ENCODE data around the gene EEPD1. TPM values are rescaled to one million over a fixed set of nuclear protein-coding genes. Genes with fewer than 3 reads are reported as not detected.

Gene EEPD1
- total RNA-seq, 1 experiment from 2014 or later = 48.0 TPM

DNA sequence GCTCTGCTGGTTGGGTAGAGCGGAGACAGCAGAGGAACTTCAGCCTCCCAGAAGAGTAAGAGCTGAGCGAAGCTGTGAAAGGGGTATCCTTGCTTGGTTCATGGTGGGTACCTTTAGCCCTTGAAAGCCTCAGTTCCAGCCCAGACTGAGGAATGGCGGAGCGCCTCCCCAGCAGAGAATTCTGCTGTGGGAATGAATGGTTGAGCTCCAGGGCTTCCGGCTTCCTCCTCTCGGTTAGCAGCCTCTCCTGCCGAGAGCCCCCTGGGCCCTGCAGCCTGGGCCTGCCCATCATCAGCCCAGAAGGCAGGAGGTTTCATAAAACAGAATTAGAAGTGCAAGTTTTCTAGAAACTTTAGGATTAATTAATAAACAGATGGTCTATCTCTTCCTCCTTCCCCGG lies 156.7 kb downstream of the EEPD1 start:
- H3K36me3 ChIP-seq (ENCODE audit: control insufficient read depth, insufficient read depth, low read length) = no peaks in the 10 kb centered on the region
- H3K4me1 ChIP-seq (ENCODE audit: control insufficient read depth, insufficient read depth, low read length) = no peaks in the 10 kb centered on the region
- ChIA-PET CTCF (interaction anchor here (1.3 kb wide), 1 partner anchor 9 kb away, joined by 8 read pairs; no protein-coding TSS in a partner anchor), POLR2A (no interaction called here)
- H3K27ac ChIP-seq (ENCODE audit: low read length) = no peak overlapping the region
- DNase-seq (ENCODE audit: low read depth, low spot score) (no peak), ATAC-seq (no peak)
- TF ChIP-seq REST (IDR thresholded peaks at IDR 0.05; ENCODE audit: insufficient read depth in 1 of 2, low read depth in 2 of 2, low read length in 1 of 2) (no peak), SIN3A (IDR thresholded peaks at IDR 0.05; ENCODE audit: borderline replicate concordance, insufficient read depth, low read depth, low read length) (no peak), POLR2AphosphoS5 (IDR thresholded peaks at IDR 0.05; ENCODE audit: low read depth, low read length) (no peak), TCF7L2 (IDR thresholded peaks at IDR 0.05; ENCODE audit: low read depth, low read length) (no peak)
- TF ChIP-seq, protein P1, sequence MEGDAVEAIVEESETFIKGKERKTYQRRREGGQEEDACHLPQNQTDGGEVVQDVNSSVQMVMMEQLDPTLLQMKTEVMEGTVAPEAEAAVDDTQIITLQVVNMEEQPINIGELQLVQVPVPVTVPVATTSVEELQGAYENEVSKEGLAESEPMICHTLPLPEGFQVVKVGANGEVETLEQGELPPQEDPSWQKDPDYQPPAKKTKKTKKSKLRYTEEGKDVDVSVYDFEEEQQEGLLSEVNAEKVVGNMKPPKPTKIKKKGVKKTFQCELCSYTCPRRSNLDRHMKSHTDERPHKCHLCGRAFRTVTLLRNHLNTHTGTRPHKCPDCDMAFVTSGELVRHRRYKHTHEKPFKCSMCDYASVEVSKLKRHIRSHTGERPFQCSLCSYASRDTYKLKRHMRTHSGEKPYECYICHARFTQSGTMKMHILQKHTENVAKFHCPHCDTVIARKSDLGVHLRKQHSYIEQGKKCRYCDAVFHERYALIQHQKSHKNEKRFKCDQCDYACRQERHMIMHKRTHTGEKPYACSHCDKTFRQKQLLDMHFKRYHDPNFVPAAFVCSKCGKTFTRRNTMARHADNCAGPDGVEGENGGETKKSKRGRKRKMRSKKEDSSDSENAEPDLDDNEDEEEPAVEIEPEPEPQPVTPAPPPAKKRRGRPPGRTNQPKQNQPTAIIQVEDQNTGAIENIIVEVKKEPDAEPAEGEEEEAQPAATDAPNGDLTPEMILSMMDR (IDR thresholded peaks at IDR 0.05) = no peak
- intact Hi-C loops (cut with micrococcal nuclease; ENCODE audit: unreplicated experiment) = loop anchor here (5.0 kb wide), 1 partner anchor 392 kb away; no protein-coding TSS in a partner anchor
- H3K4me3 ChIP-seq (ENCODE audit: low read depth in 2 of 2, low read length in 2 of 2) = no peak overlapping the region
- BruUV-seq (replicated peaks) = no TSS peak
- H3K27me3 ChIP-seq (ENCODE audit: control insufficient read depth, insufficient read depth, low read length) = no peaks in the 10 kb centered on the region
- in situ Hi-C loops (cut with HindIII; ENCODE audit: low pct_unique_long_range_greater_than_20kb, low sequenced_read_pairs) = loop anchor here (25.0 kb wide), 1 partner anchor 322 kb away; no protein-coding TSS in a partner anchor
- no peaks in the 10 kb centered on the region for H3K9me3 ChIP-seq (ENCODE audit: control insufficient read depth, insufficient read depth, low read depth, low read length)

DNA sequence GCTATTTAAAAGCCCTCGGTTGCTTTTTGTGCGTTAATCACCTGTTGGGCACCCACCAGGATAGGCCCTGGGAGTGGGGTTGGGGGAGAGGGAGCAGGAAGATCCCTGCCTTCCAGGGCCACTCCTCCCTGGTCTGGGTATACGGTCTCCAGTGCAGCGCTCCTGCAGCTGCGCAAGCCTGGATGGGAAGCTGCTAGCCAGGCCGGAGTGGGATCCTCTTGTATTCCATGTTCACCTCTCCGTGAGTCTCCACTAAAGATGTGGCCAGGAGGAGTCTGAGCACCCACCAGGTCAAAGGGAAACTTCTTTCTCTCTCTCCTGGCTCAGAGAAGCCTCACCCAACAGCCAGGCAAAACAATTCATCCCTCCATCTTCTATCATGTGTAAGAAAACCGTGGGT lies 157.8 kb downstream of the EEPD1 start:
- intact Hi-C loops (cut with micrococcal nuclease; ENCODE audit: unreplicated experiment) (loop anchor here (5.0 kb wide), 1 partner anchor 394 kb away; no protein-coding TSS in a partner anchor), in situ Hi-C loops (cut with HindIII; ENCODE audit: low pct_unique_long_range_greater_than_20kb, low sequenced_read_pairs) (loop anchor here (25.0 kb wide), 1 partner anchor 324 kb away; no protein-coding TSS in a partner anchor)
- Histone ChIP-seq H3K4me3 (ENCODE audit: low read depth in 2 of 2, low read length in 2 of 2) (no peak overlapping the region), H3K4me1 (ENCODE audit: control insufficient read depth, insufficient read depth, low read length) (no peaks in the 10 kb centered on the region), H3K27me3 (ENCODE audit: control insufficient read depth, insufficient read depth, low read length) (no peaks in the 10 kb centered on the region), H3K27ac (ENCODE audit: low read length) (no peak overlapping the region), H3K36me3 (ENCODE audit: control insufficient read depth, insufficient read depth, low read length) (no peaks in the 10 kb centered on the region), H3K9me3 (ENCODE audit: control insufficient read depth, insufficient read depth, low read depth, low read length) (no peaks in the 10 kb centered on the region)
- BruUV-seq (replicated peaks) = no TSS peak
- ChIA-PET POLR2A (no interaction called here), CTCF (no interaction called here)
- TF ChIP-seq TCF7L2 (IDR thresholded peaks at IDR 0.05; ENCODE audit: low read depth, low read length) (no peak), SIN3A (IDR thresholded peaks at IDR 0.05; ENCODE audit: borderline replicate concordance, insufficient read depth, low read depth, low read length) (no peak), REST (IDR thresholded peaks at IDR 0.05; ENCODE audit: insufficient read depth in 1 of 2, low read depth in 2 of 2, low read length in 1 of 2) (no peak), POLR2AphosphoS5 (IDR thresholded peaks at IDR 0.05; ENCODE audit: low read depth, low read length) (no peak)
- TF ChIP-seq, protein P1 (IDR thresholded peaks at IDR 0.05) = no peak
- DNase-seq (ENCODE audit: low read depth, low spot score) (no peak), ATAC-seq (no peak)

Measured in Panc1 (cell line).